Measurements from ENCODE around the gene NR2E3.

- TF ChIP-seq EZH2 (IDR thresholded peaks at IDR 0.05; ENCODE audit: borderline replicate concordance, low read depth, low read length, poor library complexity, severe bottlenecking) (no peak), CTCF (conservative IDR thresholded peaks at IDR 0.05; ENCODE audit: low read depth, low read length) (no peak)
These were observed 9.8 kb downstream of the NR2E3 start for GRCh38 chr15:71820127-71820526.

All from A673 (cell line).